ENCODE data around the gene RASGEF1B.

DNA sequence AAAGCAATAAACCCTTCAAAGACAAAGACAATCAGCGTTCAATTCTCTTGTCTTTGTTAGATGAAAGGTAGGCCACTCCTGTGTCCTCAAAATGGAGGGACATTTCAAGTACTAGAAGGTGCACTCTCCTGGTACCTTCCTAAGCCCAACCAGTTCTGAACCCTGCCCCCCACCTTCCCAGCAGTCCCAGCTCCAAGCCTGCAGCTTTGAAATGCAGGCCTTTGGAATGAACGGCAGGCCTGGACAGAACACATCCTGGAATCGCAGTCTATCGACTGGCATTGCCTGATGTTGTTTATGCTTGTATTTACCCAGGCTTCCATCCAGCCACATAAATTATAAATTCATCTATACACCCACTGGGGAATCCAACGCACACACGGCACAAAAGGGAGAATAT is 47.4 kb downstream of the RASGEF1B start:
- no peak for TF ChIP-seq POLR2AphosphoS5 (IDR thresholded peaks at IDR 0.05; ENCODE audit: low read depth)
- TF ChIP-seq CTCF (conservative IDR thresholded peaks at IDR 0.05; ENCODE audit: low read depth in 2 of 2), result no peak
- no peak for TF ChIP-seq EZH2 (IDR thresholded peaks at IDR 0.05; ENCODE audit: low read depth, unreplicated experiment)

Measured in GM23338 (cell line).